Fibroblast of villous mesenchyme (primary cell): ENCODE results near the gene FLT1. TPM values are rescaled to one million over a fixed set of nuclear protein-coding genes. Genes with fewer than 3 reads are reported as not detected.

Experiments
- DNase-seq: peaks from one replicate; pipeline ENCODE4 v3.0.0-alpha.2; 2010; ENCODE audit warnings: low read depth
- H3K4me3 ChIP-seq: 2 replicates; pipeline ENCODE4 v1.5.1; 2011; ENCODE audit warnings: low read depth, mild to moderate bottlenecking, low read length
- CTCF ChIP-seq: IDR thresholded peaks from 2 replicates; pipeline ENCODE4 v1.5.1; 2012; ENCODE audit warnings: low read depth, mild to moderate bottlenecking, low read length; ENCODE audit not compliant: insufficient read depth
- total RNA-seq: library from RNA; depleted of rRNA; stranded (reverse); fragments of >200 nt; gene quantifications from 2 replicates; pipeline ENCODE4 v1.2.3, GENCODE V29; 2012

FLT1 gene
- total RNA-seq, 1 donor, result 12.1 TPM

- no peak for TF ChIP-seq CTCF
- no peak overlapping the region for H3K4me3 ChIP-seq
- no peak for DNase-seq
Observed at GRCh38 chr13:28385362-28385761, 109.6 kb downstream of the FLT1 start.

- no peak for DNase-seq
- TF ChIP-seq CTCF, result no peak
Observed at GRCh38 chr13:28384789-28385188, 110.1 kb downstream of the FLT1 start.

GRCh38 chr13:28380319-28380718, 114.6 kb downstream of the FLT1 start:
- no peak overlapping the region for H3K4me3 ChIP-seq
- DNase-seq, result no peak
- TF ChIP-seq CTCF, result no peak

More at GRCh38 chr13:28384789-28385188, 110.1 kb downstream of the FLT1 start:
- H3K4me3 ChIP-seq, result no peak overlapping the region

GRCh38 chr13:28379371-28380083, 115.4 kb downstream of the FLT1 start:
- no peak overlapping the region for H3K4me3 ChIP-seq
- no peak for TF ChIP-seq CTCF
- DNase-seq, result no peak

GRCh38 chr13:28376604-28377003, 118.3 kb downstream of the FLT1 start:
- no peak for DNase-seq
- H3K4me3 ChIP-seq, result no peak overlapping the region
- no peak for TF ChIP-seq CTCF

- no peak for DNase-seq
- no peak overlapping the region for H3K4me3 ChIP-seq
- TF ChIP-seq CTCF, result no peak
Observed at GRCh38 chr13:28375250-28375930, 119.5 kb downstream of the FLT1 start.

GRCh38 chr13:28373810-28374209, 121.1 kb downstream of the FLT1 start:
- TF ChIP-seq CTCF, result no peak
- peak; percentile 49 for DNase-seq
- no peak overlapping the region for H3K4me3 ChIP-seq
